ENCODE measurements around the gene DHRS3. TPM values are rescaled to one million over a fixed set of nuclear protein-coding genes. Genes with fewer than 3 reads are reported as not detected.

The DHRS3 gene
- total and polyA plus RNA-seq, 8 donors = 47.7 to 98.6 (median 62.0) TPM

DNA sequence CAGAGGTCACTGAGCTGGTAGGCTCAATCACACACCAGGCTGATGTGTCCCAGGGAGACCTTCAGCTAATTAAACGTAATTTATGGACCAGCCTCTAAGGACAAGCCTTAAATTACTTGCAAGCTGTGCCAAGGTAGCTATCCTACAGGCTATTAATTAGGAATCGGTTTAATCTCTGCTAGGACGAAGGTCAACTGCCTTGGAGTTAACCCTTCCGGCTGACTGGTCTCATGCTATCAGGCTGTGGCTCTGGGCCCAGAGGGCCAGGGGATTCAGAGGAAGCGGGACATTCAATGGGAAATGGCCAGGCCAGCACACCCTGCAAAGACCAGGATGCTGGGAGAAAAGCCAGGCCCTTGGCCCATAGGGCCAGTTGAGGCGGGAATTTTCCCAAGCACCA lies 19.0 kb downstream of the DHRS3 start:
- TF ChIP-seq CTCF (IDR thresholded peaks at IDR 0.05) = no peak
- H3K4me3 ChIP-seq = no peak overlapping the region
- H3K36me3 ChIP-seq = no peaks in the 10 kb centered on the region
- WGBS, 2 donors = 31 to 34% methylated on average over 6 of the region's 6 CpGs
- DNase-seq (no peak), FAIRE-seq (no peak), ATAC-seq (no peak)
- peaks cover 33 to 73% (median 39%) of the 10 kb centered on the region in 3 donors for H3K4me1 ChIP-seq
- intact Hi-C loops (cut with DNase I) = no loop called here
- peak overlapping the region in 1 of 4 donors; percentile 85 for H3K27ac ChIP-seq
- no peaks in the 10 kb centered on the region for H3K9me3 ChIP-seq
- H3K27me3 ChIP-seq = no peaks in the 10 kb centered on the region

DNA sequence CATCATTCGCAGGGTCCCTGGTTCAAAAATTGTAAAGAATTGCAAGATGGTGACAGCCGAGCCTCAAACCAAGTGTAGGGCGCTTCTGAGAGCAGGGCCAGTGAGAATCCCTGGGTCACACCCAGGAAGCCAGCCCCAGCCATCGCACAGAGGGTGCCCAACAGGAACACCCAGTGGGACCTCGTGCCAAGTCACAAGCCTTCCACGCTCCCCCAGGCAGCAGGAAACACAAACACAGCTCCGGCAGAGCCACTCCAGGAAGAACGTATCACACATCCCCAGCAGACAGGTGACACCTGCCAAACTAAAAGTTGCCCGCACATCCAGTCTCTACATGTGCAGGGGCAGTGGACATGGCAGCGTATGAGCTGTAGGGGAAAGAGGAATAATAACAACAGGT lies 20.2 kb downstream of the DHRS3 start:
- H3K27me3 ChIP-seq = no peaks in the 10 kb centered on the region
- no peak for FAIRE-seq
- WGBS, 2 donors = 42 to 51% methylated on average over 10 of the region's 10 CpGs
- no peak overlapping the region for H3K4me3 ChIP-seq
- H3K9me3 ChIP-seq = no peaks in the 10 kb centered on the region
- peak in 3 of 4 donors; percentile 7 to 17 (median 8) for ATAC-seq
- H3K4me1 ChIP-seq = peaks cover 33 to 71% (median 40%) of the 10 kb centered on the region in 3 donors
- no peaks in the 10 kb centered on the region for H3K36me3 ChIP-seq
- intact Hi-C loops (cut with DNase I) = no loop called here
- H3K27ac ChIP-seq = peak overlapping the region in 1 of 4 donors; percentile 85
- peak in 4 of 6 donors; percentile 44 to 64 (median 60) for DNase-seq
- no peak for TF ChIP-seq CTCF (IDR thresholded peaks at IDR 0.05)

GRCh38 chr1:12596007-12596821 lies 21.8 kb downstream of the DHRS3 start:
- Histone ChIP-seq H3K4me1 (peaks cover 25 to 55% (median 30%) of the 10 kb centered on the region in 3 donors), H3K27ac (peak overlapping the region; percentile 31 to 85 (median 57)), H3K27me3 (no peaks in the 10 kb centered on the region), H3K9me3 (no peaks in the 10 kb centered on the region), H3K4me3 (peak overlapping the region in 1 of 4 donors; percentile 22), H3K36me3 (peaks cover 0 to 6% (median 0%) of the 10 kb centered on the region in 3 donors)
- TF ChIP-seq CTCF (IDR thresholded peaks at IDR 0.05) = no peak
- FAIRE-seq = no peak
- whole genome bisulfite sequencing, 2 donors = 51 to 57% methylated on average over 33 to 39 of the region's 39 CpGs
- intact Hi-C loops (cut with DNase I) = no loop called here
- DNase-seq = peak in 5 of 6 donors; percentile 59 to 77 (median 67)
- peak; percentile 52 to 78 (median 72) for ATAC-seq

DNA sequence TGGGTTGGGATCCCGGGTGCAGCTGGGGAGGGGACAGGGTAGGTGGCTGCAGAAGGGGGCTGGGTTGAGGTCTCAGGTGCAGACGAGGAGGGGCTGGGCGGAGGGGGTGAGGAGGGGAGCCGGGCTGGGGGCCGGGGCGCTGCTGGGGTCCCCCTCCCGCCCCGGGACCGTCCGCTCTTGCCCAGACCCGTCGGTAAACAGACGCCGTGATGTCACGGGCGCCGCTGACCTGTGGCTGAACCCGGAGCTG lies 22.3 kb downstream of the DHRS3 start:
- 51 to 57% methylated on average over 13 to 18 of the region's 18 CpGs for WGBS, 2 donors
- TF ChIP-seq CTCF (IDR thresholded peaks at IDR 0.05) = no peak
- Histone ChIP-seq H3K27me3 (no peaks in the 10 kb centered on the region), H3K36me3 (peaks cover 0 to 6% (median 0%) of the 10 kb centered on the region in 3 donors), H3K27ac (peak overlapping the region; percentile 31 to 85 (median 57)), H3K9me3 (no peaks in the 10 kb centered on the region), H3K4me3 (peak overlapping the region in 1 of 4 donors; percentile 22), H3K4me1 (peaks cover 20 to 50% (median 25%) of the 10 kb centered on the region in 3 donors)
- DNase-seq = peak in 1 of 6 donors; percentile 87
- intact Hi-C loops (cut with DNase I) = no loop called here
- peak in 1 of 4 donors; percentile 1 for ATAC-seq
- no peak for FAIRE-seq
